ENCODE data around the gene RBP5.
"Not testable (repeated sequence)": the region's sequence is repeated elsewhere in the genome, so short reads cannot be mapped to it uniquely, and the experiment has no call there.

RBP5 gene

DNA sequence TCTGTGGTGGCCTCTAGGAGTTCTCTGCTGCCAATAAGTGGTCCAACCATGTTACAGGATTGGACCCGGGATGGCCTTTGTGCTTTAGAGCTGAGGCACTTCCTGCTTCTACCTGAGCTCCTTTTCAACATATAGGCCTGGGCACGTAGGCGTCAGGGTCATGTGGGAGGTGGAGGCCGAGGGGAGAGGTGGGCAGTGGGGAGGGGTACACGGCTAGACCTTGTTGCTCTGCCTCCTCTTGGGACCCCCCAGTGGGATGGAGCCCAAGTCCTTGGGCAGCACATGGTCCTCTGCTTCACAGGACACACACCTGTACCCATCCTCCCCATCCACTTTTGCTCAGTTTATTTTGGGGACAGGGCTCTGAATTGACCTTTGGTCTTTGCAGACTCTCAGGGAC is 7.4 kb downstream of the RBP5 start:
- DNase-seq: no peak

GRCh38 chr12:7120166-7120565 is 8.5 kb downstream of the RBP5 start:
- DNase-seq: no peak

- DNase-seq: no peak
Measured at GRCh38 chr12:7118881-7119280, 9.8 kb downstream of the RBP5 start.

GRCh38 chr12:7117670-7118069 is 11.0 kb downstream of the RBP5 start:
- DNase-seq: no peak

DNA sequence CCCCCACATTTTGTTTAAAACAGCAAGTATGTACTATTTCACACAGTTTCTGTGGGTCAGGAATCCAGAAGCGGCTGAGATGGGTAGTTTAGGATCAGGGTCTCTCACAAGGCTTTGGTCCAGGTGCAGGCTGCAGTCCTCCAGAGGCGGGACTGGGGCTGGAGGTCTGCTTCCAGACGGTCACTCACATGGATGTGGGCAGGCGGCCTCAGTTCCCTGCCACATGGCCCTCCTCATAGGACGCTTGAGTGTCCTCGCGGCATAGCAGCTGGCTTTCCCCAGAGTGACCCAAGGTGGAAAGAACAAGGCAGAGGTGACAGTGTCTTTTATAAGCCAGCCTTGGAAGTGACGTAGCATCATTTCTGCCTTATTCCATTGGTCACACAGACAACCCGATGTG is 11.8 kb downstream of the RBP5 start:
- DNase-seq: no peak

- DNase-seq: no peak
Measured at GRCh38 chr12:7116196-7116595, 12.5 kb downstream of the RBP5 start.

DNA sequence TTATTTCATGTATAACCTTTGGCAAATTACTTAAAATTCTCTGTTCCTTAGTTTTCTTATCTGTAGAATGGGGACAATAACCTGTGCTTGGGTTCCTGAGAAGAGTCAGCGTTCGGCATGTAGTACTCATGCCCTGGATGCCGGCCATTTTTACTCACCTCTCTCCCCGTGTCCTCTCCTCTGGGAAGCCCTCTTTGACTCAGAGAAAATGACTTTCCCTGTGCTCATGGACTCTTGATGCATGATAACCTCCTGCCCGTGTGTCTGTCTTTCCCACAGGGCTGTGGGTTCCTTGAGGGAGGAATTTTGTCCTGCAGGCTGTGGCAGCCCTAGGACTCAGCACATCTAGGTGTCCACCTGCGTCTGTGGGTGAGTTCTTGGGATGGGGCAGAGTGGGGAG is 13.8 kb downstream of the RBP5 start:
- no peak for DNase-seq

- no peak for DNase-seq
Measured at GRCh38 chr12:7114008-7114407, 14.7 kb downstream of the RBP5 start.

- DNase-seq: peak; percentile 48
Measured at GRCh38 chr12:7113389-7113871, 15.3 kb downstream of the RBP5 start.

GRCh38 chr12:7112041-7112440 is 16.6 kb downstream of the RBP5 start:
- DNase-seq: no peak

GRCh38 chr12:7110661-7111060 is 18.0 kb downstream of the RBP5 start:
- DNase-seq: no peak

GRCh38 chr12:7109572-7109920 is 19.1 kb downstream of the RBP5 start:
- no peak for DNase-seq

- peak; percentile 91 for DNase-seq
Measured at GRCh38 chr12:7108796-7109571, 19.7 kb downstream of the RBP5 start, which contains the start of gene C1RL. TSS of gene C1RL (minus strand) at chr12:7109214. CDS start at chr12:7109180, 34 bp downstream.

GRCh38 chr12:7108003-7108795 is 20.5 kb downstream of the RBP5 start:
- peak; percentile 93 for DNase-seq

- no peak for DNase-seq
Measured at GRCh38 chr12:7107636-7108002, 21.1 kb downstream of the RBP5 start.

- DNase-seq: not testable (repeated sequence)
Measured at GRCh38 chr12:7107181-7107580, 21.5 kb downstream of the RBP5 start.

DNA sequence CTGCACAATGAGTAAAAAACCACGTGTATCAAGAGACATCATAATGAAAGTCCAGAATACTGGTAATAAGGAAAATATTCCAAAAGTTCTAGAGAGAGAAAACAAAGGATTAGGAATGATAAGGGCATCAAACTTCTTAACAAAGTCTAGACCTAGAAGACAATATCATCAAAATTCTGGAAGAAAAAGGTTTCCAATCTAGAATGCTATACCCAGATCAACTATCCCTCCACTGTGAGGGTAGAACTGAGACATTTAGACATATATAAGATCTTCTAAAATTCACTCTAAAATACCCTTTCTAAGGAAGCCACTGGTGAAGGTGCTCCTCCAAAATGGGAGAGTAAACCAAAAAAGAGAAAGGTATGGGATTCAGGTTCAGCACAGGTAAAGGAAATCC is 22.6 kb downstream of the RBP5 start:
- DNase-seq: no peak

DNA sequence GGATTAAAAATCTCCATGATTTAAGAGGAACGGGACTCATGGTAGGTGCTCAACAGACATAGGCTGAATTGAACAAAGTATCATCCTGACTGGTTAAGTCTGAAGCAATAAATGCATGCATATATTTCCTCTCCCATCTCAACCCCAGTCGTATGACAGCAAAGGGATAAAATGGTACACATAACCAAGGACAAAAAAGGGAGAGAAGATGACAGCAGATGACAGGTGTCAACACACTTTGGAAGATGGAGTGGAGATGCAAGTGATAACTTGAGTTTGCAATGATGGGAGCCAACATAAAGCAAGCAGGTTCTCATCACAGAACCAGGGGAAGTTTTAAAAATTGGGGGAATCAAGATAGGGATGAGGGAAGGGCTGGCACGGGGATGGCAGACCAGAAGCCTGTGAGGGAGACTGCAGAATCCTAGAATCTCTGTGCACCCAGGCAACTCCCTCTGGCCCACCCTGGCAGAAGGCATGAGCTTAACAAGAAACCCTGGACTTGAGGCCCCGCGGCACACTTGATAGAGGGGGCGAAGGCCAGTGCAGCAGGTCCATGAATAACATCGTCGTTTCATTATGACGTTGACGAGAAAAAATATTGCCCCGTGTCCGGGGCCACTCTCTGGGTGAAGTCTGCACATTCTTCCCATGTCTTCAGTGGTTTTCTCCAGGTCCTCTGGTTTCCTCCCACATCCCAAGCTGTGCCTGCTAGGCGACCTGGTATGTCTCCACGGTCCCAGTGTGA is 24.7 kb downstream of the RBP5 start:
- no peak for DNase-seq

- DNase-seq: no peak
Measured at GRCh38 chr12:7102582-7102981, 26.1 kb downstream of the RBP5 start.

- DNase-seq: peak; percentile 60
Measured at GRCh38 chr12:7101694-7102131, 27.0 kb downstream of the RBP5 start.

- no peak for DNase-seq
Measured at GRCh38 chr12:7101047-7101693, 27.5 kb downstream of the RBP5 start.

DNA sequence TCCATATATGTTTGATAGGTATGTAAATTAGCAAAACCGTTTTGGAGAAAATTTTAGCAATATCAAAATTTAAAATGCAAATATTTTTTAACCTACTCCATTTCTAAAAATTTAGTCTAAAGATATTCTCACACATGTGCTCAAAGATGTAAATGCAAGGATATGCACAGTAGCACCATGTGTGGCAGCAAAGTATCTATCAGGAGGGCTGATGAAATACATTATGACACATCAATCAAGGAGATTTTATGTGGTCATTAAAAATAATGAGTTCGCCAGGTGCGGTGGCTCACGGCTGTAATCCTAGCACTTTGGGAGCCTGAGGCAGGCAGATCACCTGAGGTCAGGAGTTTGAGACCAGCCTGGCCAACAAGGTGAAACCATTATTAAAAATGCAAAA is 28.4 kb downstream of the RBP5 start:
- peak; percentile 93 for DNase-seq

Measured in NCI-H69 (cell line).